Caco-2 (cell line): ENCODE data around the gene DLG1. TPM values are rescaled to one million over a fixed set of nuclear protein-coding genes. Genes with fewer than 3 reads are reported as not detected.

Experiments
- BruUV-seq: library from RNA; stranded (reverse); fragments of 400-500 nt; replicated peaks from 2 replicates; lab custom pipeline; 2021; lab: Mats Ljungman, UMichigan
- CTCF ChIA-PET: fragments of 300-600 bp; sonication (Branson Sonifier 250); formaldehyde crosslinking; loops from one replicate; lab custom pipeline; 2022; ENCODE audit warnings: antibody characterized with exemption; lab: Charles Lee
- POLR2A ChIA-PET: fragments of 300-600 bp; sonication (Branson Sonifier 250); formaldehyde crosslinking; loops from one replicate; lab custom pipeline; 2022; ENCODE audit warnings: antibody characterized with exemption; lab: Charles Lee
- DNase-seq, 2 experiments: peaks; one replicate each; pipeline versions ENCODE4 v3.0.0 to v3.0.0-alpha.2; 2020 to 2022
- H3K27me3 ChIP-seq: replicated peaks from 2 replicates; pipeline ENCODE4 v1.6.0; 2011; ENCODE audit warnings: low read length; ENCODE audit not compliant: control insufficient read depth, insufficient read depth
- H3K36me3 ChIP-seq: 2 replicates; pipeline ENCODE4 v1.5.1; 2011; ENCODE audit warnings: low read length; ENCODE audit not compliant: control insufficient read depth, insufficient read depth
- H3K4me1 ChIP-seq: fragments of 250-450 bp; sonication (Bioruptor Pico); 2 replicates; pipeline ENCODE4 v1.5.1; 2020; ENCODE audit warnings: mild to moderate bottlenecking
- H3K4me3 ChIP-seq: 2 replicates; pipeline ENCODE4 v1.5.1; 2011; ENCODE audit warnings: low read depth, mild to moderate bottlenecking, control low read depth, low read length
- H3K9me3 ChIP-seq: fragments of 250-450 bp; sonication (Bioruptor Pico); 2 replicates; pipeline ENCODE4 v1.5.1; 2020; ENCODE audit warnings: mild to moderate bottlenecking, moderate library complexity
- H3K27ac Mint-ChIP-seq: one replicate; pipeline ENCODE4 v1.8.0; 2022; ENCODE audit warnings: mixed read lengths; ENCODE audit not compliant: unreplicated experiment
- H3K27me3 Mint-ChIP-seq: one replicate; pipeline ENCODE4 v1.8.0; 2022; ENCODE audit warnings: mixed read lengths; ENCODE audit not compliant: insufficient read depth, unreplicated experiment
- H3K36me3 Mint-ChIP-seq: one replicate; pipeline ENCODE4 v1.8.0; 2022; ENCODE audit warnings: mild to moderate bottlenecking, mixed read lengths; ENCODE audit not compliant: insufficient read depth, unreplicated experiment
- H3K4me1 Mint-ChIP-seq: one replicate; pipeline ENCODE4 v1.8.0; 2022; ENCODE audit warnings: low read depth, mixed read lengths; ENCODE audit not compliant: unreplicated experiment
- H3K4me3 Mint-ChIP-seq: one replicate; pipeline ENCODE4 v1.8.0; 2022; ENCODE audit warnings: mild to moderate bottlenecking, moderate library complexity, mixed read lengths; ENCODE audit not compliant: unreplicated experiment
- H3K9me3 Mint-ChIP-seq: one replicate; pipeline ENCODE4 v1.8.0; 2022; ENCODE audit warnings: mixed read lengths; ENCODE audit not compliant: unreplicated experiment
- CTCF ChIP-seq, 2 experiments: fragments of 200-600 bp in 1 of 2; IDR thresholded peaks; 1 replicate in 1 of 2; 2 replicates in 1 of 2; pipeline versions ENCODE4 v1.5.1 to v1.8.0; 2011 to 2022; ENCODE audit warnings: antibody characterized with exemption in 1 of 2, control low read depth in 1 of 2, inconsistent platforms in 1 of 2, low read depth in 1 of 2, low read length in 1 of 2, mild to moderate bottlenecking in 1 of 2, moderate library complexity in 1 of 2; ENCODE audit not compliant: insufficient read depth in 1 of 2, severe bottlenecking in 1 of 2, unreplicated experiment in 1 of 2
- intact Hi-C: fragments of 100-400 bp; cut with micrococcal nuclease; formaldehyde crosslinking; loops from one replicate; pipeline ENCODE4 v1.10.0; 2022; ENCODE audit not compliant: unreplicated experiment
- total RNA-seq: library from RNA; stranded (reverse); gene quantifications from 2 replicates; pipeline ENCODE4 v1.2.3, GENCODE V29; 2022

The DLG1 gene
- total RNA-seq, 1 experiment from 2014 or later = 167 TPM

GRCh38 chr3:197205265-197205664, 93.1 kb downstream of the DLG1 start:
- TF ChIP-seq CTCF (IDR thresholded peaks at IDR 0.05; ENCODE audit: insufficient read depth in 1 of 2, low read depth in 1 of 2, low read length in 1 of 2, severe bottlenecking in 1 of 2, unreplicated experiment in 1 of 2) = no peak
- H3K36me3 ChIP-seq = no peaks in the 10 kb centered on the region
- H3K4me3 ChIP-seq = no peak overlapping the region
- no TSS peak for BruUV-seq
- H3K36me3 Mint-ChIP-seq = peaks cover 26% of the 10 kb centered on the region
- H3K4me3 Mint-ChIP-seq = no peak overlapping the region
- intact Hi-C loops = no loop called here
- H3K27ac Mint-ChIP-seq = no peak overlapping the region
- H3K27me3 ChIP-seq = no peaks in the 10 kb centered on the region
- DNase-seq = no peak
- CTCF ChIA-PET = no interaction called here
- H3K4me1 Mint-ChIP-seq = peaks cover 17% of the 10 kb centered on the region
- no peaks in the 10 kb centered on the region for H3K9me3 Mint-ChIP-seq
- no peaks in the 10 kb centered on the region for H3K9me3 ChIP-seq
- H3K4me1 ChIP-seq = peaks cover 11% of the 10 kb centered on the region; the same call in 1 of the 2 replicates
- H3K27me3 Mint-ChIP-seq = no peaks in the 10 kb centered on the region
- POLR2A ChIA-PET = no interaction called here

- intact Hi-C loops = no loop called here
- CTCF ChIA-PET = no interaction called here
- no peak overlapping the region for H3K4me3 ChIP-seq
- H3K9me3 Mint-ChIP-seq = no peaks in the 10 kb centered on the region
- H3K4me1 ChIP-seq = peaks cover 9% of the 10 kb centered on the region; the same call in 1 of the 2 replicates
- BruUV-seq = no TSS peak
- DNase-seq = no peak
- H3K4me3 Mint-ChIP-seq = no peak overlapping the region
- H3K9me3 ChIP-seq = no peaks in the 10 kb centered on the region
- no peak for TF ChIP-seq CTCF (IDR thresholded peaks at IDR 0.05; ENCODE audit: insufficient read depth in 1 of 2, low read depth in 1 of 2, low read length in 1 of 2, severe bottlenecking in 1 of 2, unreplicated experiment in 1 of 2)
- H3K4me1 Mint-ChIP-seq = peaks cover 17% of the 10 kb centered on the region
- H3K36me3 Mint-ChIP-seq = peaks cover 26% of the 10 kb centered on the region
- H3K27me3 ChIP-seq = no peaks in the 10 kb centered on the region
- H3K27ac Mint-ChIP-seq = no peak overlapping the region
- H3K36me3 ChIP-seq = no peaks in the 10 kb centered on the region
- H3K27me3 Mint-ChIP-seq = no peaks in the 10 kb centered on the region
- POLR2A ChIA-PET = no interaction called here
Measured at GRCh38 chr3:197204736-197205135, 93.7 kb downstream of the DLG1 start.

GRCh38 chr3:197203714-197204146, 94.7 kb downstream of the DLG1 start:
- no TSS peak for BruUV-seq
- peaks cover 17% of the 10 kb centered on the region for H3K4me1 Mint-ChIP-seq
- Histone ChIP-seq H3K27me3 (no peaks in the 10 kb centered on the region), H3K36me3 (no peaks in the 10 kb centered on the region), H3K9me3 (no peaks in the 10 kb centered on the region), H3K4me3 (no peak overlapping the region), H3K4me1 (peaks cover 5% of the 10 kb centered on the region; the same call in 1 of the 2 replicates)
- DNase-seq = no peak
- POLR2A ChIA-PET = no interaction called here
- no peak overlapping the region for H3K4me3 Mint-ChIP-seq
- peaks cover 26% of the 10 kb centered on the region for H3K36me3 Mint-ChIP-seq
- CTCF ChIA-PET = interaction anchor here (0.6 to 0.7 kb wide), 2 partner anchors 244 to 306 kb away, joined by 3 read pairs; no protein-coding TSS in a partner anchor
- intact Hi-C loops = no loop called here
- no peak for TF ChIP-seq CTCF (IDR thresholded peaks at IDR 0.05; ENCODE audit: insufficient read depth in 1 of 2, low read depth in 1 of 2, low read length in 1 of 2, severe bottlenecking in 1 of 2, unreplicated experiment in 1 of 2)
- no peaks in the 10 kb centered on the region for H3K9me3 Mint-ChIP-seq
- H3K27me3 Mint-ChIP-seq = no peaks in the 10 kb centered on the region
- H3K27ac Mint-ChIP-seq = no peak overlapping the region
